ENCODE results near the gene DENND4A. TPM values are rescaled to one million over a fixed set of nuclear protein-coding genes. Genes with fewer than 3 reads are reported as not detected.

The DENND4A gene
- 10 to 100 TPM in 3 of 4 donors, 1 to 10 TPM in 1; 7.4 to 16.4 (median 13.3) TPM for total RNA-seq

DNA sequence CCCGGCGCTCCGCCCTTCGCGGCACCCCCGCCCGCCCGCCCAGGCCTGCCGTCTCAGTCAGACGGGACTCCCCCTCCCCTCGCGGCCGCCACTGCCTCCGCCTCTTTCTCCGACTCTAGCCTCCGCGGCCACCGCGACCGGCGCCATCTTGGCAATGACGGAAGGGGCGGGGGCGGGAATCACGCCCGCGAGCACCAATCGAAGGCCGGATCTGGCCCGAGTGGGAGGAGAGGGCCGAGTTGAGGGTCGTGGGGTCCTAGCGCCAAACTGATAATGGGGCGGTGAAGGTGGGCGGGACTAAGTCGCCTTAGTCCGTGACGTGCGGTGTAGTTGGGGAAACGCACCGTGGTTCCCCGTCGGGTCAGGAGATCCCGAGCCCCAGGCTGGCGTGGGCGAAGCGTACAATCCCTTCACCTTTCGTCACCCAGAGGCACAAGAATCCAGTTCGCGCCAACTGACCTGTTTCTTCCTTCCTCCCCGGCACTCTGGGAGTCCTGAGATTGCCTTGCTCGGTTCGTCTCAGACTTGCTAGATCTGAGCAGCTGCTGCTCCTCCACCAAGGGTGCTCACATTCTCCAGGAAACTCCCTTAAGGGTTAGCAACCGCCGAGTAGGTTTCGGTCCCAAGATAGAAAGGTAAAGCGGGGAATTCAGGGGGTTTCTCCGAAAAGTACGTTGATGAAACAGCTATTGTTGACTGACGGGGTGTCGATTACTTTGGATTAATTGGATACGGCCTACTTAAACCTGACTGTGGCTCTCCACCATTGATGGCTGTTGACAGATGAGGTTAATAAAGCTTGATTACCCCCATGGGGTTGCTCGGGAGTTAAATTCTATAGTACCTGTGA is at the start of gene DENND4A:
Gene DENND4A (minus strand): TSS at position 156 of the 850 bp plus-strand sequence. CDS start 35,843 bp downstream, outside the sequence.
- DNase-seq (ENCODE audit: low spot score in 2 of 2) = peak; percentile 98 to 100
- intact Hi-C loops (cut with DNase I; ENCODE audit: low total_unique reads) = no loop called here
- WGBS, 2 donors = 0 to 1% methylated on average over 31 to 43 of the region's 63 CpGs
- peak in 1 of 2 donors; percentile 74 for TF ChIP-seq POLR2A (IDR thresholded peaks at IDR 0.05)
- TF ChIP-seq, protein P1, sequence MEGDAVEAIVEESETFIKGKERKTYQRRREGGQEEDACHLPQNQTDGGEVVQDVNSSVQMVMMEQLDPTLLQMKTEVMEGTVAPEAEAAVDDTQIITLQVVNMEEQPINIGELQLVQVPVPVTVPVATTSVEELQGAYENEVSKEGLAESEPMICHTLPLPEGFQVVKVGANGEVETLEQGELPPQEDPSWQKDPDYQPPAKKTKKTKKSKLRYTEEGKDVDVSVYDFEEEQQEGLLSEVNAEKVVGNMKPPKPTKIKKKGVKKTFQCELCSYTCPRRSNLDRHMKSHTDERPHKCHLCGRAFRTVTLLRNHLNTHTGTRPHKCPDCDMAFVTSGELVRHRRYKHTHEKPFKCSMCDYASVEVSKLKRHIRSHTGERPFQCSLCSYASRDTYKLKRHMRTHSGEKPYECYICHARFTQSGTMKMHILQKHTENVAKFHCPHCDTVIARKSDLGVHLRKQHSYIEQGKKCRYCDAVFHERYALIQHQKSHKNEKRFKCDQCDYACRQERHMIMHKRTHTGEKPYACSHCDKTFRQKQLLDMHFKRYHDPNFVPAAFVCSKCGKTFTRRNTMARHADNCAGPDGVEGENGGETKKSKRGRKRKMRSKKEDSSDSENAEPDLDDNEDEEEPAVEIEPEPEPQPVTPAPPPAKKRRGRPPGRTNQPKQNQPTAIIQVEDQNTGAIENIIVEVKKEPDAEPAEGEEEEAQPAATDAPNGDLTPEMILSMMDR (IDR thresholded peaks at IDR 0.05) = no peak
- peak within 1 kb of the TSS; percentile 80 for H3K4me3 ChIP-seq (ENCODE audit: low read depth, poor library complexity, severe bottlenecking)

GRCh38 chr15:65841121-65841930 is 49.2 kb upstream of the DENND4A start:
- no peak for DNase-seq (ENCODE audit: low spot score in 2 of 2)
- 38 to 39% methylated on average over 11 of the region's 11 CpGs for WGBS, 2 donors
- intact Hi-C loops (cut with DNase I; ENCODE audit: low total_unique reads) = no loop called here
- H3K4me3 ChIP-seq (ENCODE audit: low read depth, poor library complexity, severe bottlenecking) = no peak overlapping the region
- no peak for TF ChIP-seq POLR2A (IDR thresholded peaks at IDR 0.05)
- TF ChIP-seq, protein P1 (IDR thresholded peaks at IDR 0.05) = no peak

- no peak overlapping the region for H3K4me3 ChIP-seq (ENCODE audit: low read depth, poor library complexity, severe bottlenecking)
- 88 to 89% methylated on average over 4 of the region's 4 CpGs for WGBS, 2 donors
- no peak for TF ChIP-seq POLR2A (IDR thresholded peaks at IDR 0.05)
- TF ChIP-seq, protein P1 (IDR thresholded peaks at IDR 0.05) = no peak
- intact Hi-C loops (cut with DNase I; ENCODE audit: low total_unique reads) = no loop called here
- DNase-seq (ENCODE audit: low spot score in 2 of 2) = no peak
Observed at GRCh38 chr15:65839985-65840384, 47.9 kb upstream of the DENND4A start.

- intact Hi-C loops (cut with DNase I; ENCODE audit: low total_unique reads) = no loop called here
- DNase-seq (ENCODE audit: low spot score in 2 of 2) = no peak
- 86 to 88% methylated on average over 5 of the region's 5 CpGs for WGBS, 2 donors
- TF ChIP-seq, protein P1 (IDR thresholded peaks at IDR 0.05) = no peak
- no peak for TF ChIP-seq POLR2A (IDR thresholded peaks at IDR 0.05)
- H3K4me3 ChIP-seq (ENCODE audit: low read depth, poor library complexity, severe bottlenecking) = no peak overlapping the region
Observed at GRCh38 chr15:65839354-65839901, 47.3 kb upstream of the DENND4A start.

GRCh38 chr15:65837301-65838294 is 45.5 kb upstream of the DENND4A start:
- no peak for DNase-seq (ENCODE audit: low spot score in 2 of 2)
- 84 to 85% methylated on average over 6 of the region's 6 CpGs for WGBS, 2 donors
- no peak for TF ChIP-seq POLR2A (IDR thresholded peaks at IDR 0.05)
- TF ChIP-seq, protein P1 (IDR thresholded peaks at IDR 0.05) = no peak
- H3K4me3 ChIP-seq (ENCODE audit: low read depth, poor library complexity, severe bottlenecking) = no peak overlapping the region
- intact Hi-C loops (cut with DNase I; ENCODE audit: low total_unique reads) = no loop called here

Data from lower leg skin (tissue), 4 donors.